Peyer's patch (tissue), 4 donors: ENCODE data around the gene FGF1.

Experiments
- POLR2A ChIP-seq, 2 donors: fragments of 450-650 bp; IDR thresholded peaks; one replicate each; pipeline ENCODE4 v1.5.1; 2017; ENCODE audit warnings: antibody characterized with exemption in 2 of 2, mild to moderate bottlenecking in 2 of 2, moderate library complexity in 2 of 2
- TF ChIP-seq, protein P1 (sequence below), 6 experiments: fragments of 450-650 bp in 4 of 6; fragments of 200-600 bp in 2 of 6; sonication (generic) in 1 of 6; IDR thresholded peaks; one replicate each; pipeline ENCODE4 v1.5.1; 2017 to 2019; ENCODE audit warnings: antibody characterized with exemption in 6 of 6, mild to moderate bottlenecking in 3 of 6, moderate library complexity in 1 of 6

DNA sequence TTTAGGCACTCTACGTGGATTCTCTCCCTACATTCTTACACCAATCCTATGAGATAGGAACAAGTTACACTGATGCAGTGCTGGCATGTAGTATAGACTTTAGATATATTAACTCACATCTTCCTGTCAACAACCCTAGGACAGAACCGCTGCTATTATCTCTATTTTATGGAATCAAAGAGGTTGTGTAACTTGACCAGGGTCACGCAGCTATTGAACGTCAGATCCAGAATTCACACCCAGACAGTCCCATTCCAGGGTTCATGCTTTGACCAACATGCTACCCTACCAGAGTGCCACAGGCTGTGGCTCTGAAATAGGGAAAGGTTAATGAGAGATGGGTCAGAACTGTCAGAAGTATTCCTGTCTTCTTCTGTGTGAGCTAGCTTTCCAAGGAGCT, 9.6 kb downstream of the FGF1 start:
- TF ChIP-seq, protein P1, sequence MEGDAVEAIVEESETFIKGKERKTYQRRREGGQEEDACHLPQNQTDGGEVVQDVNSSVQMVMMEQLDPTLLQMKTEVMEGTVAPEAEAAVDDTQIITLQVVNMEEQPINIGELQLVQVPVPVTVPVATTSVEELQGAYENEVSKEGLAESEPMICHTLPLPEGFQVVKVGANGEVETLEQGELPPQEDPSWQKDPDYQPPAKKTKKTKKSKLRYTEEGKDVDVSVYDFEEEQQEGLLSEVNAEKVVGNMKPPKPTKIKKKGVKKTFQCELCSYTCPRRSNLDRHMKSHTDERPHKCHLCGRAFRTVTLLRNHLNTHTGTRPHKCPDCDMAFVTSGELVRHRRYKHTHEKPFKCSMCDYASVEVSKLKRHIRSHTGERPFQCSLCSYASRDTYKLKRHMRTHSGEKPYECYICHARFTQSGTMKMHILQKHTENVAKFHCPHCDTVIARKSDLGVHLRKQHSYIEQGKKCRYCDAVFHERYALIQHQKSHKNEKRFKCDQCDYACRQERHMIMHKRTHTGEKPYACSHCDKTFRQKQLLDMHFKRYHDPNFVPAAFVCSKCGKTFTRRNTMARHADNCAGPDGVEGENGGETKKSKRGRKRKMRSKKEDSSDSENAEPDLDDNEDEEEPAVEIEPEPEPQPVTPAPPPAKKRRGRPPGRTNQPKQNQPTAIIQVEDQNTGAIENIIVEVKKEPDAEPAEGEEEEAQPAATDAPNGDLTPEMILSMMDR (IDR thresholded peaks at IDR 0.05) = no peak
- TF ChIP-seq POLR2A (IDR thresholded peaks at IDR 0.05) = no peak
